Measurements from ENCODE around the gene TP53RK.

Gene TP53RK

DNA sequence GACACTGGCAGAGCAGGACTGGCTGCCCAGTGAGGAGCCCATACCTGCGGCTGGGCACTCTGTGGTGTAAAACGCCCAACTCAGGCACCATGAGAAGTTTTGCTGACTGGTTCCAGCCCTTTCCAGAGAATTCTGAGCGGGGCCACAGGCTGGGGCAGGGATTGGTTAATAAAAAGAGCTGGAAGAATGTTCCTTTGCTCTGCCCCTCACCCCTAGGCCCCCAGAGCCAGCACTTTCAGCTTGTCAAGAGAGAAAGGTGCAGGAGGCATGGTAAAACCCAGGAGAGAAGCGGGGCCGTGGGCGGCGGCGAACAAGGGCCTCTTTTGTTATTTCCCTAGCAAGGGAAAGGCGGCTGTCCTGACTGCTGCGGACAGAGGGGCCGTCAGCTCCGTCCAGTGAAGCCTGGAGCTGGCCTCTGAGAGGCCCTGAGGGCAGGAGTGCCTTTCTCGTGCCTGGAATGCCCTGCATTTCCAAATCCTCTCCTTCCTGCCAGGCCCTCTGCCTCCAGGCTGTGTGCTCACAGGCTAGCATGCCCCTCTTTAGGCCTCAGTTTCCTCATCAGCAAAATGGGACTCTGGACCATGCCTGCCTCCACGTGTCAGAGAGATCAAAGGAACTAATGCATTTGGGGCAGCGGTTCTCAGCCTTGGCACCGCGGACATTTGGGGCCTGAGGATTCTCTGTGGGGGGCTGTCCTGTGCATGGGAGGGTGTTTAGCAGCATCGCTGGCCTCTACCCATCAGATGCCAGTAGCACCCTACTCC, 50.9 kb downstream of the TP53RK start:
- DNase-seq (ENCODE audit: low read depth) = no peak

GRCh38 chr20:46637427-46638133, 51.7 kb downstream of the TP53RK start:
- DNase-seq (ENCODE audit: low read depth) = no peak

DNA sequence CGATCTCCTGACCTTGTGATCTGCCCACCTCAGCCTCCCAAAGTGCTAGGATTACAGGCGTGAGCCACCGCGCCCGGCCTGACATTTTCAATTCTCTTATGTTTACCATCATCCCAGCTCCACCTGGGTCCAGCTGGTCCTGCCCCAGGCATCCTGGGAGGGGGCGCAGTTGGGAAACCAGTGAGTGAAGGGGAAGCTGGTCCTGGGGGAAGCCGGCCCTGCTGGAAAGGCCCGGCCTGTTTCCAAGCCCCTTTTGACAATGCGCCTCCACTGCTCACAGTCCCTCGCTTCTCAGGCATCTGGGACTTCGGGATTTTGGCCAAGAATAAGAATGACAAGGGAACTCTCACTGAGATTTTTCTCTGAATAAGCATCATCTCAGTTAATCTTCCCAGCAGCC, 52.2 kb downstream of the TP53RK start:
- DNase-seq (ENCODE audit: low read depth) = no peak

DNA sequence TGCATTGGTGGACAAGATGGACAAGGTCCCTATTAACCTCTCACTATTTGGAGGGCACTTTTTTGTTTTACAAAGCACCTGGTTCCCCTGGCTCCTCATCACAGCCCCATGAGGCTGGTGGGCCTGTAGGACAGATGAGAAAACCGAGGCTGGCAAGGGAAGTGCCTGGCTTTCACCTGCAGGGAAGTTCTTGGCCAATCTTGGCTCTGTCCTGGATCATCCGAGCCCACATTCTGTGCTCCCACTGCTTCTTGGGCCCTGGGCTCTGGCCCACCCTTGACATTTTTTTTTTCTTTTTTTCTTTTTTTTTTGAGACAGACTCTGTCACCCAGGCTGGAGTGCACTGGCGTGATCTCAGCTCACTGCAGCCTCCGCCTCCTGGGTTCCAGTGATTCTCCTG, 52.7 kb downstream of the TP53RK start:
- no peak for DNase-seq (ENCODE audit: low read depth)

GRCh38 chr20:46635514-46636136, 53.6 kb downstream of the TP53RK start:
- no peak for DNase-seq (ENCODE audit: low read depth)

GRCh38 chr20:46634528-46634927, 54.7 kb downstream of the TP53RK start:
- DNase-seq (ENCODE audit: low read depth) = no peak
